IMR-90 (cell line): ENCODE measurements around the gene DNM3. TPM values are rescaled to one million over a fixed set of nuclear protein-coding genes. Genes with fewer than 3 reads are reported as not detected.

Source experiments
- ATAC-seq: fragments of 200-7000 bp; cut with Tn5 transposase; 2 replicates; pipeline ENCODE4 v1.9.1; 2020; ENCODE audit warnings: low read depth, mild to moderate bottlenecking, moderate library complexity
- BruUV-seq: library from RNA; stranded (reverse); fragments of 400-500 nt; replicated peaks from 2 replicates; lab custom pipeline; 2021; lab: Mats Ljungman, UMichigan
- CTCF ChIA-PET: fragments of 300-600 bp; formaldehyde crosslinking; extraction: SDS; loops from one replicate; lab custom pipeline; 2021; ENCODE audit warnings: antibody characterized with exemption; lab: Yijun Ruan, JAX
- POLR2A ChIA-PET: fragments of 300-600 bp; sonication (Branson Sonifier 250); formaldehyde crosslinking; loops from one replicate; lab custom pipeline; 2022; ENCODE audit warnings: antibody characterized with exemption; ENCODE audit not compliant: unreplicated experiment; lab: Charles Lee
- DNase-seq: peaks from one replicate; pipeline ENCODE4 v3.0.0; 2013
- H2AFZ ChIP-seq: replicated peaks from 2 replicates; pipeline ENCODE3; 2013; ENCODE audit warnings: low read length, mild to moderate bottlenecking; ENCODE audit not compliant: poor library complexity
- H2AK5ac ChIP-seq: 2 replicates; pipeline ENCODE4 v1.6.1; 2013; ENCODE audit warnings: low read depth, low read length, inconsistent platforms
- H2AK9ac ChIP-seq: replicated peaks from 2 replicates; pipeline ENCODE3; 2013; ENCODE audit warnings: mild to moderate bottlenecking, low read depth, low read length, moderate library complexity; ENCODE audit not compliant: poor library complexity
- H2BK120ac ChIP-seq: 2 replicates; pipeline ENCODE4 v1.6.1; 2013; ENCODE audit warnings: low read depth, low read length, inconsistent platforms
- H2BK15ac ChIP-seq: 3 replicates; pipeline ENCODE4 v1.6.1; 2013; ENCODE audit warnings: low read depth, low read length, inconsistent platforms
- H2BK20ac ChIP-seq: 2 replicates; pipeline ENCODE4 v1.6.1; 2013; ENCODE audit warnings: low read depth, mild to moderate bottlenecking, inconsistent platforms, low read length, moderate library complexity
- H2BK5ac ChIP-seq: 2 replicates; pipeline ENCODE4 v1.6.1; 2013; ENCODE audit warnings: mild to moderate bottlenecking, low read depth, low read length, inconsistent platforms; ENCODE audit not compliant: poor library complexity, severe bottlenecking
- H3K14ac ChIP-seq: replicated peaks from 2 replicates; pipeline ENCODE4 v1.6.1; 2013; ENCODE audit warnings: low read depth, low read length, inconsistent platforms
- H3K18ac ChIP-seq: 2 replicates; pipeline ENCODE4 v1.6.1; 2013; ENCODE audit warnings: low read depth, low read length, control low read depth
- H3K23ac ChIP-seq: 2 replicates; pipeline ENCODE4 v1.6.1; 2013; ENCODE audit warnings: low read depth, low read length, inconsistent platforms
- H3K27ac ChIP-seq: 2 replicates; pipeline ENCODE4 v1.5.1; 2013; ENCODE audit warnings: mild to moderate bottlenecking, control low read depth, low read length; ENCODE audit not compliant: insufficient read depth
- H3K27me3 ChIP-seq: 2 replicates; pipeline ENCODE4 v1.6.1; 2013; ENCODE audit warnings: low read length; ENCODE audit not compliant: control insufficient read depth, insufficient read depth
- H3K36me3 ChIP-seq: 2 replicates; pipeline ENCODE4 v1.6.1; 2013; ENCODE audit warnings: low read length, mixed read lengths; ENCODE audit not compliant: control insufficient read depth, insufficient read depth
- H3K4ac ChIP-seq: 2 replicates; pipeline ENCODE4 v1.6.1; 2013; ENCODE audit warnings: low read depth, low read length, inconsistent platforms
- H3K4me1 ChIP-seq: 2 replicates; pipeline ENCODE4 v1.6.1; 2013; ENCODE audit warnings: low read length, mixed read lengths; ENCODE audit not compliant: control insufficient read depth, insufficient read depth
- H3K4me2 ChIP-seq: 2 replicates; pipeline ENCODE4 v1.6.1; 2013; ENCODE audit warnings: low read depth, mild to moderate bottlenecking, control low read depth, low read length, moderate library complexity
- H3K4me3 ChIP-seq: 2 replicates; pipeline ENCODE4 v1.5.1; 2013; ENCODE audit warnings: low read depth, mild to moderate bottlenecking, control low read depth, low read length, moderate library complexity; ENCODE audit not compliant: insufficient read depth
- H3K56ac ChIP-seq: 2 replicates; pipeline ENCODE4 v1.6.1; 2013; ENCODE audit warnings: low read length, inconsistent platforms; ENCODE audit not compliant: insufficient read depth; ENCODE audit errors: extremely low read depth
- H3K79me1 ChIP-seq, 2 experiments: 2 replicates each; pipeline ENCODE4 v1.6.1; 2013; ENCODE audit warnings: low read length in 2 of 2, inconsistent platforms in 1 of 2, low read depth in 1 of 2
- H3K9ac ChIP-seq: 2 replicates; pipeline ENCODE4 v1.6.1; 2013; ENCODE audit warnings: low read depth, low read length, control low read depth
- H3K9me1 ChIP-seq: 2 replicates; pipeline ENCODE4 v1.6.1; 2013; ENCODE audit warnings: low read length, inconsistent platforms; ENCODE audit not compliant: insufficient read depth
- H3K9me3 ChIP-seq: 2 replicates; pipeline ENCODE4 v1.6.1; 2013; ENCODE audit warnings: low read length; ENCODE audit not compliant: control insufficient read depth, insufficient read depth
- H4K20me1 ChIP-seq: 2 replicates; pipeline ENCODE4 v1.6.1; 2013; ENCODE audit warnings: low read length, inconsistent platforms; ENCODE audit not compliant: insufficient read depth
- H4K5ac ChIP-seq: 2 replicates; pipeline ENCODE4 v1.6.1; 2013; ENCODE audit warnings: mild to moderate bottlenecking, low read depth, low read length, control low read depth
- H4K8ac ChIP-seq, 2 experiments: 2 replicates each; pipeline ENCODE4 v1.6.1; 2013; ENCODE audit warnings: low read depth in 2 of 2, low read length in 2 of 2, control low read depth in 1 of 2, inconsistent platforms in 1 of 2
- H4K91ac ChIP-seq: 2 replicates; pipeline ENCODE4 v1.6.1; 2013; ENCODE audit warnings: low read depth, low read length, inconsistent platforms; ENCODE audit not compliant: insufficient read depth
- CEBPB ChIP-seq: IDR thresholded peaks from 2 replicates; pipeline ENCODE4 v1.6.1; 2012; ENCODE audit warnings: low read depth, low read length, improper control_type of control experiment
- NFE2L2 ChIP-seq: fragments of 150-350 bp; IDR thresholded peaks from 2 replicates; pipeline ENCODE4 v1.6.1; 2016; ENCODE audit warnings: low read depth, mild to moderate bottlenecking, low read length
- RCOR1 ChIP-seq: IDR thresholded peaks from 2 replicates; pipeline ENCODE4 v1.6.1; 2012; ENCODE audit warnings: mild to moderate bottlenecking, low read length, improper control_type of control experiment; ENCODE audit not compliant: insufficient replicate concordance
- SMC3 ChIP-seq: fragments of 150-350 bp; IDR thresholded peaks from 2 replicates; pipeline ENCODE4 v1.6.1; 2016; ENCODE audit warnings: low read depth, mild to moderate bottlenecking, antibody characterized with exemption, low read length, moderate library complexity
- WGBS, 2 experiments: methylation state at CpG; one replicate each; pipeline versions ENCODE4 v1.1.5 to v1.1.7; 2013; ENCODE audit warnings: missing lambda C conversion rate in 2 of 2; ENCODE audit not compliant: insufficient read length in 1 of 2; ENCODE audit errors: extremely low coverage in 2 of 2; 5-methylcytosine and 5-hydroxymethylcytosine counted together
- dilution Hi-C: fragments of 300-500 bp; cut with HindIII; formaldehyde crosslinking; loops from one replicate; pipeline ENCODE4 v1.14.3; 2018; ENCODE audit warnings: low sequenced_read_pairs; ENCODE audit not compliant: unreplicated experiment
- in situ Hi-C: fragments of 300-500 bp; cut with MboI; formaldehyde crosslinking; loops from 3 replicates; pipeline ENCODE4 v1.14.3; 2019; ENCODE audit warnings: low sequenced_read_pairs, inconsistent platforms, mixed read lengths
- intact Hi-C: fragments of 100-400 bp; cut with micrococcal nuclease; formaldehyde crosslinking; loops from 2 replicates; pipeline ENCODE4 v1.10.0; 2022
- polyA plus RNA-seq, 3 experiments: library from polyadenylated mRNA; depleted of rRNA; stranded (reverse); fragments of >200 nt; gene quantifications; 2 replicates each; pipeline ENCODE4 v1.2.3, GENCODE V29; 2012; ENCODE audit warnings: low replicate concordance in 1 of 3
- total RNA-seq: library from RNA; depleted of rRNA; stranded (reverse); fragments of >200 nt; gene quantifications from 2 replicates; pipeline ENCODE4 v1.2.3, GENCODE V29; 2012

The DNM3 gene
- total and polyA plus RNA-seq, 2 of the 4 experiments (the other 2 are of a cell fraction), result 0.36 TPM

- Histone ChIP-seq H3K9ac (no peak overlapping the region), H2AFZ (no peak overlapping the region), H3K56ac (no peak overlapping the region), H4K5ac (no peak overlapping the region), H2BK20ac (no peak overlapping the region), H2AK5ac (no peak overlapping the region), H4K8ac (no peak overlapping the region), H3K23ac (no peak overlapping the region), H3K18ac (no peak overlapping the region), H3K79me1 (no peaks in the 10 kb centered on the region), H3K9me3 (no peaks in the 10 kb centered on the region), H3K4me2 (no peak overlapping the region), H4K91ac (no peak overlapping the region), H3K27ac (no peak overlapping the region), H3K9me1 (no peaks in the 10 kb centered on the region), H3K4me3 (no peak overlapping the region), H3K4me1 (peaks cover 3% of the 10 kb centered on the region; the same call in 1 of the 2 replicates), H3K27me3 (no peaks in the 10 kb centered on the region), H3K14ac (no peak overlapping the region), H2BK5ac (no peak overlapping the region), H2BK120ac (no peak overlapping the region), H3K36me3 (no peaks in the 10 kb centered on the region), H3K4ac (no peak overlapping the region), H4K20me1 (no peaks in the 10 kb centered on the region), H2AK9ac (no peak overlapping the region), H2BK15ac (no peak overlapping the region)
- no CpG with 5 or more reads among the region's 3 CpGs for WGBS, 2 experiments
- no peak for TF ChIP-seq CEBPB
- TF ChIP-seq NFE2L2, result no peak
- no peak for TF ChIP-seq SMC3
- TF ChIP-seq RCOR1, result no peak
- in situ Hi-C loops, result loop anchor here (10.0 to 25.0 kb wide), 2 partner anchors 424 to 711 kb away; partner anchors contain the start of gene C1orf105
- no TSS peak for BruUV-seq
- intact Hi-C loops, result loop anchor here (5.0 to 10.0 kb wide), 3 partner anchors 274 to 716 kb away; partner anchors contain the start of gene SUCO
- POLR2A ChIA-PET, result no interaction called here
- ATAC-seq (no peak), DNase-seq (no peak)
- CTCF ChIA-PET, result no interaction called here
- dilution Hi-C loops, result no loop called here
These were observed 160.0 kb downstream of the DNM3 start for GRCh38 chr1:172001288-172001687.
